ACHN (cell line): ENCODE measurements around the gene MMP25.
A peak's percentile ranks its signal among the peaks of the same experiment; 100 is the strongest.
"Not testable (repeated sequence)": the region's sequence is repeated elsewhere in the genome, so short reads cannot be mapped to it uniquely, and the experiment has no call there.

Experiments
- DNase-seq: peaks from one replicate; pipeline ENCODE4 v3.0.0-alpha.2; 2015
- in situ Hi-C: cut with HindIII; loops from 2 replicates; pipeline ENCODE4 v1.10.0; 2017; ENCODE audit warnings: low sequenced_read_pairs, low pct_ligation_motif_present, low pct_unique_long_range_greater_than_20kb

Gene MMP25

DNA sequence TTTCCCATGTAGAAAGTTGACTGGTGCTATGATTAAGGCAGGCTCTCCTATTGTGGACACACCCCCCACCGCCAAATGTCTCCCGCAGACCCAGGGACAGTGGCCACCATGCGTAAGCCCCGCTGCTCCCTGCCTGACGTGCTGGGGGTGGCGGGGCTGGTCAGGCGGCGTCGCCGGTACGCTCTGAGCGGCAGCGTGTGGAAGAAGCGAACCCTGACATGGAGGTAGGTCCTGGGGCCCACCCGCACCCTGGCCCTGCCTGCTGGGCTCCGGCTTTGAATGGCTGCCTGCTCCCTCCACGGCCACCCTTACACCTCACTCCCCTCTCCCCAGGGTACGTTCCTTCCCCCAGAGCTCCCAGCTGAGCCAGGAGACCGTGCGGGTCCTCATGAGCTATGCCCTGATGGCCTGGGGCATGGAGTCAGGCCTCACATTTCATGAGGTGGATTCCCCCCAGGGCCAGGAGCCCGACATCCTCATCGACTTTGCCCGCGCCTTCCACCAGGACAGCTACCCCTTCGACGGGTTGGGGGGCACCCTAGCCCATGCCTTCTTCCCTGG lies 3.6 kb downstream of the MMP25 start:
- no peak for DNase-seq
- in situ Hi-C loops: no loop called here

GRCh38 chr16:3050487-3050886 lies 4.1 kb downstream of the MMP25 start:
- in situ Hi-C loops: no loop called here

DNA sequence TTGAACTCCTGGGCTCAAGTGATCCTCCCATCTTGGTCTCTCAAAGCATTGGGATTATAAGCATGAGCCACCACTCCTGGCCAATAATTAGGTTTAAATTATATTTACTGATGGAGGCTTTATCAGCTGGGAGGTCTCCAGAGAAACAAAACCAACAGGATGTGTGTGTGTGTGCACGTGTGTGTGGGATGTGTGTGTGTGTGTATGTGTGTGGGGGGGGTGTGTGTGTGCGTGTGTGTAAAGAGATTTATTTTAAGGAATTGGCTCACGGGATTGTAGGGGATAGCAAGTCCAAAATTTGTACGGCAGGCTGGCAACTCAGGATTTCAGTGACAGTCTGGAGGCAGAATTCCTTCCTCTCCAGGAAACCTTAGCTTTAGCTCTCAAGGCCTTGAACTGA lies 4.6 kb downstream of the MMP25 start:
- no peak for DNase-seq
- in situ Hi-C loops: no loop called here

More at GRCh38 chr16:3050487-3050886, 4.1 kb downstream of the MMP25 start:
- no peak for DNase-seq

DNA sequence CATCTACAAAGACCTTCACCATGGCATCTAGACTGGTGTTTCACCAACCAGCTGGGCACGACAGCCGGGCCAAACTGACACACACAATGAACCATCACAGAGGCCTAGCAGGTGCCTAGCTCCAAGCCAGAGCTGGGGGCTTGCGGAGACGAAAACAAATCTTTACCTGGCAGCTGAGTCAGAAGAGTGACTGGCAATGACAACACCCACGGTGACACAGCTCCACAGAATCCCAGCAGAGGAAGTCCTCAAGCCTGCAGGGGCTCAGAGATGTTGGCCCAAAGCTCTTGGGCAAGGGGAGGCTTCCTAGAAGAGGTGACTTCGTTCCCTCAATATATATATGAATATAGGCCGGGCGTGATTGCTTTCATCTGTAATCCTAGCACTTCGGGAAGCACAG lies 5.1 kb downstream of the MMP25 start:
- in situ Hi-C loops: no loop called here
- DNase-seq: no peak

GRCh38 chr16:3052571-3053329 lies 6.4 kb downstream of the MMP25 start:
- DNase-seq, in situ Hi-C loops: not testable (repeated sequence)

- in situ Hi-C loops: not testable (repeated sequence)
These were observed 7.0 kb downstream of the MMP25 start for GRCh38 chr16:3053330-3053710.

GRCh38 chr16:3054965-3055733 lies 8.8 kb downstream of the MMP25 start:
- in situ Hi-C loops: no loop called here
- no peak for DNase-seq

More at GRCh38 chr16:3053330-3053710, 7.0 kb downstream of the MMP25 start:
- not testable (repeated sequence) for DNase-seq

DNA sequence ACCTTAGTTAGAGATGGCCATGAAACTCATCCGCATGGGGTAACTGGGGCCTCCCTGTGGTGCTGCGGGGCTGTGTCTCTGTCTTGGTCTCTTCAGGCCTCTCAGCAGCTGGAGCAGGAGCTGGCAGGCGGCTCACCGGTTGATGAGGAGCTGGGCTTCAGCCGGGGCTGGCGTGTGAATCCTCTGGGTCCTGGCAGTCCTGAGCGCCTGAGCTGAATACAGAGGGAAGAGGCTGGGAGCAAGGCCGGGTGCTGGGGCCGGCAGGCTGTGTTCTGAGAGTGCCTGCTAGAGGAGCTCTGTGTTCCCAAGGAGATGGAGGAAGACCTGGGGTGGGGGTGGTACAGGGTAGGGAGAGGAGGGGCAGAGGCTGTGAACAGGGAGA lies 9.4 kb downstream of the MMP25 start:
- in situ Hi-C loops: not testable (repeated sequence)

GRCh38 chr16:3056336-3057180 lies 10.2 kb downstream of the MMP25 start:
- in situ Hi-C loops: no loop called here
- DNase-seq: no peak

More for the DNA sequence above, 9.4 kb downstream of the MMP25 start:
- DNase-seq: not testable (repeated sequence)

DNA sequence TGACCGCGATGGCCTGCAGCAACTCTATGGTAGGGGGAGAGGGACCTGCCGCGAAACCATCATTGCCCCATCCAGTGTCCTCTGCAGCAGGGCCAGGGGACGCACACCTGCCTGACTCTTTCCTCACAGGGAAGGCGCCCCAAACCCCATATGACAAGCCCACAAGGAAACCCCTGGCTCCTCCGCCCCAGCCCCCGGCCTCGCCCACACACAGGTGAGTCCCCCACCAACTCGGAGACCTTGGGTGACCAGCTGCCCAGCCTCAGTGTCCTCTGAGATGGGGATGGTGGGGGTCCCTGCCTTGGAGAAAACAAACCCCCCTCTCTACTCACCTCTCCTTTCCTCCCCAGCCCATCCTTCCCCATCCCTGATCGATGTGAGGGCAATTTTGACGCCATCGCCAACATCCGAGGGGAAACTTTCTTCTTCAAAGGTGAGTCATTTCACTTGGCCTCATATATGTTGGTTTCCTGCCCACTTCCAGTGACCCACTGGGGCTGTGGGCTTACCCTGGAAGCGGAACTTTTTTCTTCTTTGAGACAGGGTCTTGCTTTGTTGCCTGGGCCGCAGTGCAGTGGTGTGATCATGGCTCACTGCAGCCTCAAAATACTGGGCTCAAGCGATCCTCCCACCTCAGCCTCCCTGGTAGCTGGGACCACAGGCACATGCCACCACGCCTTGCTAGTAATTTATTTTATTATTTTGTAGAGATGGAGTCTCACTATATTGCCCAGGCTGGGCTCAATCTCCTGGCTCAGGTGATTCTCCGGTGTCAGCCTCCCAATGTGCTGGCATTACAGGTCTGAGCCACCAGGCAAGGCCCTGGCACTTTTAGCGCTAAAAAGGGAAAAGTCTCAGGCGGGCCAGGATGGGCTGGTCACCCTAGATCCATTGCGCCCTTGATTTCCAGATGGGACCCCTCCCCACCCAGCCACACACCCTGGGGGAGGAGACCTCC lies 11.1 kb downstream of the MMP25 start:
- in situ Hi-C loops: no loop called here
- no peak for DNase-seq

DNA sequence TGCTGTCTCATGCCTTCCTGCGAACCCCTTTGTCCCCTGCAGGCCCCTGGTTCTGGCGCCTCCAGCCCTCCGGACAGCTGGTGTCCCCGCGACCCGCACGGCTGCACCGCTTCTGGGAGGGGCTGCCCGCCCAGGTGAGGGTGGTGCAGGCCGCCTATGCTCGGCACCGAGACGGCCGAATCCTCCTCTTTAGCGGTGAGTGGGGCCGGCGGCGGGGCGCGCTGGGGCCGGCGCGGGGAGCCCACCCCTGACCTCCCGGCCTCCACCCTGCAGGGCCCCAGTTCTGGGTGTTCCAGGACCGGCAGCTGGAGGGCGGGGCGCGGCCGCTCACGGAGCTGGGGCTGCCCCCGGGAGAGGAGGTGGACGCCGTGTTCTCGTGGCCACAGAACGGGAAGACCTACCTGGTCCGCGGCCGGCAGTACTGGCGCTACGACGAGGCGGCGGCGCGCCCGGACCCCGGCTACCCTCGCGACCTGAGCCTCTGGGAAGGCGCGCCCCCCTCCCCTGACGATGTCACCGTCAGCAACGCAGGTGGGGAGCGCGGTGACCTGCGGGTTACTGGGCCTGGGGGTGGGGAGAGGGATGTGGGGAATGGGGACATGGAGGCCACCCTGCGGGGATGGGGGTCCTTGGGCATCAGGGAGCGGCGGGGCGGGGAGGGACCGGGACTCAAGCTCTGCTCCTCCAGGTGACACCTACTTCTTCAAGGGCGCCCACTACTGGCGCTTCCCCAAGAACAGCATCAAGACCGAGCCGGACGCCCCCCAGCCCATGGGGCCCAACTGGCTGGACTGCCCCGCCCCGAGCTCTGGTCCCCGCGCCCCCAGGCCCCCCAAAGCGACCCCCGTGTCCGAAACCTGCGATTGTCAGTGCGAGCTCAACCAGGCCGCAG lies 12.0 kb downstream of the MMP25 start:
- DNase-seq: peak; percentile 71
- in situ Hi-C loops: no loop called here

DNA sequence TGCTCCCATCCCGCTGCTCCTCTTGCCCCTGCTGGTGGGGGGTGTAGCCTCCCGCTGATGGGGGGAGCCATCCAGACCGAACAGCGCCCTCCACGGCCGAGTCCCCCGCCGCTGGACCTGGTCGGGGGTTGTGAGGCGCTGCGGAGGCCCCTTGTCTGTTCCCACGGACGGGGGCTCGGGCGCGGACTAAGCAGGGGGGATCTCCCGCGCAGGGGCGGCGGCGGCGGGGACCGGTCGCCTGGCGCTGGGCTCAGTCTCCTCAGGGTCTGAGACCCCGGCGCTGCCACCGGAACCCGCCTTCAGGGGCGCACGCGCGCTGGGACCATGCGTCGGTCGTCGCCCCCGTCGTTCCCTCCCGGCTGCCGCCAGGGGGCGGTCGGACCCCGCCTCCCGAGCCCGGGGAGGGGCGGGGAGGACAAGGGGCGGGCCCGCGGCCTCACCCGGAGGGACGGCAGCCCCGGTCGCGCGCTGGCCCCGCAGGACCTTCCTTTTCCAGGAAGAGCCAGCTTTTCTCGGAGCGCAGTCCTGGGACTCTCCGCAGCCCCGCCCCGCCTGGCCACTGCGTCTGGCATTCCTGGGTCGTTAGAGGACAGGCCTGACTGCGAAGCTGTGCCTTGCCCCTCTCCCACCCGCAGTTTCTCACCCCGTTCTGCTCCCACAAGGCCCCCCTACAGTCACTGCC lies 12.8 kb downstream of the MMP25 start:
- peak; percentile 91 for DNase-seq
- in situ Hi-C loops: no loop called here

GRCh38 chr16:3059723-3060242 lies 13.4 kb downstream of the MMP25 start:
- no peak for DNase-seq
- in situ Hi-C loops: no loop called here

GRCh38 chr16:3060339-3061127 lies 14.2 kb downstream of the MMP25 start:
- in situ Hi-C loops: no loop called here
- DNase-seq: no peak

DNA sequence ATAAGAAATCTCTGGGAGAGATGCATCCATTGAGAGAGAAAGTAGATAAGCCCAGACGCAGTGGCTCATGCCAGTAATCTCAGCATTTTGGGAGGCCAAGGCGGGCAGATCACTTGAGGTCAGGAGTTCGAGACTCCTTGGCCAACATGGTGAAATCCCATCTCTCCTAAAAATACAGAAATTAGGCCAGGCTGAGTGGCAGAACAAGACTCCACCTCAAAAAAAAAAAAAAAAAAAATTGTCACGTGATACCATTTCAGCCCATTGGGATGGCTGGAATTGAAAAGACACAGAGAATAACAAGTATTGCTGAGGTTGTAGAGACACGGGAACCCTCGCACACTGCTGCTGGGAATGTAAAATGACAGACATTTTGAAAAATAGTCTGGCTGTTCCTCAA lies 16.2 kb downstream of the MMP25 start:
- in situ Hi-C loops: no loop called here
- no peak for DNase-seq
